HFF-Myc (cell line): ENCODE data around the gene TMIGD1.

ENCODE experiments used
- DNase-seq: peaks from one replicate; pipeline ENCODE4 v3.0.0-alpha.2; 2011; ENCODE audit warnings: low read depth; ENCODE audit errors: extremely low read depth
- H3K4me3 ChIP-seq: replicated peaks from 2 replicates; pipeline ENCODE4 v1.5.1; 2011; ENCODE audit warnings: low read depth, mild to moderate bottlenecking, control low read depth, low read length
- TF ChIP-seq, protein P1 (sequence below): IDR thresholded peaks from 2 replicates; pipeline ENCODE4 v1.5.1; 2012; ENCODE audit warnings: mild to moderate bottlenecking, low read depth, low read length, control low read depth; ENCODE audit errors: missing control alignments

TMIGD1 gene

GRCh38 chr17:30378825-30379302, 45.0 kb upstream of the TMIGD1 start, which contains the start of gene CPD:
CPD (plus strand) TSS chr17:30378927; CDS start chr17:30378981, 54 bp downstream.
- peak within 1 kb of the TSS; percentile 59 for H3K4me3 ChIP-seq
- TF ChIP-seq, protein P1, sequence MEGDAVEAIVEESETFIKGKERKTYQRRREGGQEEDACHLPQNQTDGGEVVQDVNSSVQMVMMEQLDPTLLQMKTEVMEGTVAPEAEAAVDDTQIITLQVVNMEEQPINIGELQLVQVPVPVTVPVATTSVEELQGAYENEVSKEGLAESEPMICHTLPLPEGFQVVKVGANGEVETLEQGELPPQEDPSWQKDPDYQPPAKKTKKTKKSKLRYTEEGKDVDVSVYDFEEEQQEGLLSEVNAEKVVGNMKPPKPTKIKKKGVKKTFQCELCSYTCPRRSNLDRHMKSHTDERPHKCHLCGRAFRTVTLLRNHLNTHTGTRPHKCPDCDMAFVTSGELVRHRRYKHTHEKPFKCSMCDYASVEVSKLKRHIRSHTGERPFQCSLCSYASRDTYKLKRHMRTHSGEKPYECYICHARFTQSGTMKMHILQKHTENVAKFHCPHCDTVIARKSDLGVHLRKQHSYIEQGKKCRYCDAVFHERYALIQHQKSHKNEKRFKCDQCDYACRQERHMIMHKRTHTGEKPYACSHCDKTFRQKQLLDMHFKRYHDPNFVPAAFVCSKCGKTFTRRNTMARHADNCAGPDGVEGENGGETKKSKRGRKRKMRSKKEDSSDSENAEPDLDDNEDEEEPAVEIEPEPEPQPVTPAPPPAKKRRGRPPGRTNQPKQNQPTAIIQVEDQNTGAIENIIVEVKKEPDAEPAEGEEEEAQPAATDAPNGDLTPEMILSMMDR: no peak
- DNase-seq: peak; percentile 69

- no peak for DNase-seq
- peak overlapping the region; percentile 59 for H3K4me3 ChIP-seq
- TF ChIP-seq, protein P1: no peak
These were observed 44.5 kb upstream of the TMIGD1 start for GRCh38 chr17:30378241-30378824.

DNA sequence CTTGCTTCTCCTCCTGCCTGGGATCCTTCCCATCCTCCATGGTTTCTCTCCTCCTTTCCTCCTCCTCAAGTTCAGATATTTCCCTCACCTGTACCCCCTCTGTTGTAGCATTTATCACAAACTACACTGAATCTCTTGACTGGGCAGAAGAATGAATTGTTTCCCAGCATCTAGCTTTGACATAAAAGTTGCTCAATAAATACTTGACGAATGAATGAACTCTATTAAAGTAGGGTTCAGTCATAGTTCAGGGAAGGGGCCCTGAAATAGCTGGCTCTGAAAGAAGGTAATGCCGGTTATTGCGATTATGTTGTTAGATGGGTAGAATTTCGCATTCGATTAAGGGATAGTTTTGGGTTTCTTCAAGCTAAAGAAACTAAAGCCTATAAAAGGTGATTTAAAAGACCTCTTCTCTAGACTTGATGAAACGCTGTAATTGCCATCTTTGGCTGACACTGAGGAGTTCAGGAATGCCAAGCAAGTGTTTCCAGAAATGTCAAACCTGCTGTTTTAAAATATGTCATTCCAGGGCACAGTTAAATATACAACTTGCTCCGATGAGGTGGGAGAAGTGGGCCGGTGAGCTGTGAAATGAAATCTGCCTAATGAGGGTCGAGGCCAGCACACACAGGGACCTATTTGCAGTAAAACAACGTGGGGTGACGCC, 43.9 kb upstream of the TMIGD1 start:
- DNase-seq: no peak
- no peak overlapping the region for H3K4me3 ChIP-seq
- TF ChIP-seq, protein P1: no peak

DNA sequence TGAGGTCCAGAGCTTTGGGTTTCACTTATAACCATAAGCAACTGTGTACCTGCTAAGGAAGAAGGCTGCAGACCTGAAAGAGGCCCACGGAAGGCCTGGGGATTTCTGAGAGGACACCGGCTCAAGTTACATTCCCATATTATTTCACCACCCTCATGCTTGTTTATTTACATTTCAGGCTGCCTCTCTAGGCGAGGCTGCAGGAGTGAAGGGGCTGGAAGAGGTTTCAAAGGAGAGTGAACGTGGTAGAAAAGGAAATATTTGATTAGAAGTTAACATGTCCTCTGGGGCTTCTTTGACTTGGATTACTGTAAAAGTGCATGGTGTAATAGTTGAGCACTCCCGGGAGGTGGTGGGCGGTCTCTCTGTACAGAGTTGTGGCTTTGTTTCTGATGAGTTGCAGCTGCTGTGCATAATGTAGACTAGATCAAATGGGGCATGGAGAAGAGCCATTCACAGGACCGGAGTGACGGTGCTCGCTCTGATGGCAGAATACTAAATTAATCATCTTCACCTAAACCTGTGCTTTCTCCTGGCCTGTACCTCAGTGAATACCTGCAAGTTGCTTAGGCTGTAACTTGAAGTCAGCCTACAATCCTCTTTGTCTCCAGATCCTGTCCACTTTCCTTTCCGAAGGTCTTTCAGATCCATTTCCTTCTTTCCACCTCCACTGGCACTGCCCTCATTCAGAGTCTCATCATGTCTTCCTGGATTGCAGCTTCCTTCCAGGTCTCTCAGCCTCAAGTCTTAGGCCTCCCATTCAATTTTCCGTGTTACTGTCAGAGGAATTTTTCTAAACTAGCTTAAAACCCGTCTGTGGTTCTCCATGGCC, 43.0 kb upstream of the TMIGD1 start:
- no peak overlapping the region for H3K4me3 ChIP-seq
- DNase-seq: peak; percentile 55
- TF ChIP-seq, protein P1: no peak

DNA sequence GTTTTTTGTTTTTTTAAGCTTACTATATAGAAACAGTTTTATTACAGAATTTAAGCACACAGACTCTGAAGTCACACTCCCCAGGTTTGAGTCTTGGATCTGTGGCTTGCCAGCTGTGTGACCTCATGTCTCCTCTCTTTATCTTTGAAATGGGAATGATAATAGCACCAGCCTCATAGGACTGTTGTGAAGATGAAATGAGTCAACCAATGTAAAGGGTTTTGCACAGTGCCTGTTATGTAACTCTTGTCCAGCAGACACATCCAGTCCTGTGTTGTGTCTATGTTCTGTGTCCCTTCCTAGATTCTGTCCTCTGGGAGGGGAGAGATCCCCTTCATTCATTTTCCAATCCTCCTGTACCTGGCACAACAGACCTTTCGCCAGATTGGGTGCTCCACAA, 41.8 kb upstream of the TMIGD1 start:
- H3K4me3 ChIP-seq: no peak overlapping the region
- TF ChIP-seq, protein P1: no peak
- DNase-seq: no peak

DNA sequence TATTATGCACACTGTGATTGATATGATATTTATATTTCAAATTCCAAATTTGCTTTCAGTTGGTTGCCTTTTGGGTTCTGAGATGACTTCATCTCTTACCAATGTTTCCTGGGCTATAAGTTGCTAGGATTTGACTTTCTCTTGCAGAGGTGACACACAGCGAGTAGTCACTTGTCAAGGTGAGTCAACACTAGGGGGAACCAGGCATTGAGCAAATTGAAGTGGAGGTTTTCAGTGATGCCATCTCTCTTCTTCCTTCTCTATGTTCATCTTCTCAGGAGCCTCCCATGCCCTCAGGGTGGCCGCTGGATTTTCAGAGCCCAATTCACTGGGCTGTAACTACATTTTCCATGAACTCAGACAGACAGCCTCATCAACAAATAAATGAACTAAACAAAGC, 38.9 kb upstream of the TMIGD1 start:
- H3K4me3 ChIP-seq: no peak overlapping the region
- no peak for DNase-seq
- TF ChIP-seq, protein P1: no peak
